ENCODE measurements around the gene VPS37C.

DNA sequence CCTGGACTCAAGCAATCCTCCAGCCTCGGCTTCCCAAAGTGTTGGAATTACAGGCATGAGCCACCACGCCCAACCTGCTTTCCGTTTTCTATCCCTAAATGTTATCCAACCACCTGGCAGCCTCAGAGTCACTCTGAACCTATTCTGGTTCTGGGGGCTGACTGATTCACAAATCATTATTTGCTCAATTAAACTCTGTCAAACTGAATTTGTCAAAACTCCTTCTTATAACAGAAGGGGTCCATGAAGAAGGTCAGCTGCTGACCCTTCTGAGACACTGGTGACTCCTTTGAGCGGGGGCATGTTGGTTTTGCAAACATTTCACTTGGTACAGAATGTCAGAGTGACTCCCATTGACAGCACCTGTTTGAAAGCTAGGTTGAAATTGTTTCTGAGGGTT, 1.8 kb upstream of the VPS37C start:
- TF ChIP-seq POLR2A (IDR thresholded peaks at IDR 0.05), result no peak
- TF ChIP-seq, protein P1, sequence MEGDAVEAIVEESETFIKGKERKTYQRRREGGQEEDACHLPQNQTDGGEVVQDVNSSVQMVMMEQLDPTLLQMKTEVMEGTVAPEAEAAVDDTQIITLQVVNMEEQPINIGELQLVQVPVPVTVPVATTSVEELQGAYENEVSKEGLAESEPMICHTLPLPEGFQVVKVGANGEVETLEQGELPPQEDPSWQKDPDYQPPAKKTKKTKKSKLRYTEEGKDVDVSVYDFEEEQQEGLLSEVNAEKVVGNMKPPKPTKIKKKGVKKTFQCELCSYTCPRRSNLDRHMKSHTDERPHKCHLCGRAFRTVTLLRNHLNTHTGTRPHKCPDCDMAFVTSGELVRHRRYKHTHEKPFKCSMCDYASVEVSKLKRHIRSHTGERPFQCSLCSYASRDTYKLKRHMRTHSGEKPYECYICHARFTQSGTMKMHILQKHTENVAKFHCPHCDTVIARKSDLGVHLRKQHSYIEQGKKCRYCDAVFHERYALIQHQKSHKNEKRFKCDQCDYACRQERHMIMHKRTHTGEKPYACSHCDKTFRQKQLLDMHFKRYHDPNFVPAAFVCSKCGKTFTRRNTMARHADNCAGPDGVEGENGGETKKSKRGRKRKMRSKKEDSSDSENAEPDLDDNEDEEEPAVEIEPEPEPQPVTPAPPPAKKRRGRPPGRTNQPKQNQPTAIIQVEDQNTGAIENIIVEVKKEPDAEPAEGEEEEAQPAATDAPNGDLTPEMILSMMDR (IDR thresholded peaks at IDR 0.05), result no peak

Data from breast epithelium (tissue), 3 donors.